ENCODE results near the gene FAM221A. TPM values are rescaled to one million over a fixed set of nuclear protein-coding genes. Genes with fewer than 3 reads are reported as not detected.

The FAM221A gene
- total and polyA plus RNA-seq, 2 of the 8 experiments (the other 6 are each of a cell fraction or from before 2014, with no cell fraction given): 21.5 to 39.0 TPM

DNA sequence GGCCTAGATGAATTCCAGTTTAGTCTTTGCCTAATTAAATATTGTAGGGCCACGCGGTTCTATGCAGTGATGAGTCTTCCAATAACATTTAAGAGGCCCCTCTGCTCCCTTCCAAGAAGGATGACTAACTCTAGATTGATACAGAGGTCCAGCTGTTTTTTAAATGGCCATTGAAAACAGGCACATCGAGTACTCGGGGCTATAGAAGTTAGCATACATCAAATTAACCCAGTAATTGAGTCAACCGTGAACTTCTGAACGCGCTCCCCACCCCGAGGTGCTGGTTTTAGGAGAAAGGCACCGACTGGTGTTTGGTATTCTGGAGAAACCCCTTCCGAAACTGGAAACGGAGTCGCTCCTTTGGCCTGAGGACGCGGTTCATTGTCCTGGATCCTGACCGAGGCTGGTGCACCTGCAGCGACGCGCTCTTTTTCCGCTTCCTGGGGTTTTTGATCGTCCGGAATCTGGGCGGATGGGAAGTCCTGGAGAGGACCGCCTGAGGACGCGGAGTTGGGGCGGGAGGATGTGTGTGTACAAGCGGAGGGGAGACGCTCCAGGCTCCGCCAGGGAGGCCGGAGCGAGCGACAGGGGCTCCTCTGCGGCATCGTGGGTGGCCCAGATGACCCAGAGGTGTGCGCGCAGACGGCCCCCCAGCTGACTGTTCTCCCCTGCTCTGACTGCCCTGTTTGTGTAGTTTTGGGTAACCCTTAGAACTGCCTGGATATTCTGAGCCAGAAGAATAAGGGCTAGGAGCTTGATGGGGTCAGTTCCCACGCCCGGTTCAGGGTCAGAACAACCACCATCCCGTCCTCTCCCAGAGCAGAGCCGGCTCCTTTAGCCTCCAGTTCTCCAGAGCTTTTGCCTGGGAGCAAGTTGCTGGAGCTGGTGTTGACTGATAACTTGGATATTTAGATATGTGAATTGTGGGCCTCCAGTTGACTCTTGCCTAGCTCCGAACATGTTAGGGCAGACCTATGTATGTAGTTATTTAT, 711 bp downstream of the FAM221A start:
- Histone ChIP-seq H3K4me3 (ENCODE audit: extremely low read depth in 1 of 4, insufficient read depth in 2 of 4, low read depth in 3 of 4, low read length in 4 of 4) (peak overlapping the region; percentile 56 to 87 (median 77)), H3K14ac (ENCODE audit: insufficient read length) (no peak overlapping the region), H2BK120ac (replicated peaks; ENCODE audit: low read depth, low read length) (no peak overlapping the region), H3K79me1 (ENCODE audit: low read depth, low read length) (no peaks in the 10 kb centered on the region), H3K27ac (ENCODE audit: low read depth, low read length) (peak overlapping the region; percentile 53; the same call in 1 of the 2 replicates), H3K79me2 (ENCODE audit: control insufficient read depth in 1 of 2, insufficient read depth in 2 of 2, low read length in 2 of 2) (peaks cover 0 to 44% of the 10 kb centered on the region in 2 experiments; a peak in 3 of 4 replicates), H3K27me3 (replicated peaks in 1 of 4; ENCODE audit: control insufficient read depth in 3 of 4, extremely low read depth in 1 of 4, insufficient read depth in 3 of 4, low read length in 3 of 4) (peaks cover 0 to 3% (median 2%) of the 10 kb centered on the region in 4 experiments; a peak in 2 of 7 replicates), H2BK5ac (ENCODE audit: low read depth, low read length) (no peak overlapping the region; the same call in 1 of the 2 replicates), H3K4me2 (ENCODE audit: insufficient read depth in 1 of 2, low read depth in 2 of 2, low read length in 2 of 2) (peak overlapping the region; percentile 56 to 81), H3K18ac (ENCODE audit: extremely low read depth, low read length) (peak overlapping the region; percentile 68; the same call in 1 of the 2 replicates), H4K91ac (replicated peaks; ENCODE audit: insufficient read length, low read length) (no peak overlapping the region), H3K9me3 (ENCODE audit: insufficient read depth in 2 of 2, low read depth in 1 of 2, low read length in 1 of 2) (no peaks in the 10 kb centered on the region; a peak in 1 of 4 replicates), H3K56ac (replicated peaks; ENCODE audit: insufficient read length, low read depth, low read length) (peak overlapping the region; percentile 34), H3K9ac (replicated peaks in 1 of 4; ENCODE audit: extremely low read depth in 1 of 4, low read depth in 3 of 4, low read length in 3 of 4) (peak overlapping the region; percentile 71 to 83 (median 78)), H3K4ac (replicated peaks; ENCODE audit: insufficient read length, low read depth, low read length) (no peak overlapping the region), H2BK20ac (ENCODE audit: low read length) (no peak overlapping the region; the same call in 1 of the 2 replicates), H3K23ac (ENCODE audit: insufficient read length) (no peak overlapping the region), H2BK12ac (ENCODE audit: low read depth, low read length) (no peak overlapping the region), H3K4me1 (replicated peaks in 1 of 4; ENCODE audit: control insufficient read depth in 3 of 4, insufficient read depth in 4 of 4, low read length in 3 of 4) (peaks cover 0 to 4% (median under 1%) of the 10 kb centered on the region in 4 experiments; a peak in 4 of 7 replicates), H4K8ac (ENCODE audit: extremely low read depth, insufficient read depth, low read length) (peak overlapping the region; percentile 73; the same call in 1 of the 2 replicates), H4K20me1 (replicated peaks in 1 of 2; ENCODE audit: control insufficient read depth in 1 of 2, insufficient read depth in 2 of 2, low read length in 2 of 2) (no peaks in the 10 kb centered on the region), H2BK15ac (ENCODE audit: low read length) (no peak overlapping the region), H4K5ac (ENCODE audit: insufficient read length, low read depth, low read length) (peak overlapping the region; percentile 53), H3K36me3 (ENCODE audit: control insufficient read depth in 2 of 4, insufficient read depth in 4 of 4, low read length in 3 of 4) (peaks cover 0 to 12% (median 0%) of the 10 kb centered on the region in 4 experiments; a peak in 3 of 8 replicates), H3K23me2 (ENCODE audit: low read depth, low read length) (no peaks in the 10 kb centered on the region; the same call in 1 of the 2 replicates), H2AFZ (ENCODE audit: low read length) (no peak overlapping the region), H2AK5ac (ENCODE audit: low read depth, low read length) (no peak overlapping the region)
- FAIRE-seq (peak; percentile 48), DNase-seq (ENCODE audit: low read depth in 1 of 2, low spot score in 2 of 2) (peak; percentile 57 to 72)
- 4% methylated on average over 42 of the region's 42 CpGs; no CpG with 5 or more reads in 1 of the 2 experiments for WGBS, 2 experiments (ENCODE audit: extremely low coverage in 1 of 2, insufficient coverage in 1 of 2, insufficient read length in 1 of 2, insufficient replicate concordance in 2 of 2, low coverage in 1 of 2, low lambda C conversion rate in 2 of 2, missing lambda C conversion rate in 1 of 2)
- ChIA-PET CTCF (ENCODE audit: partially characterized antibody) (interaction anchor here (0.6 to 3.6 kb wide), 16 partner anchors 9 to 134 kb away, joined by 3 to 20 read pairs (median 4); no protein-coding TSS in a partner anchor), POLR2A (ENCODE audit: partially characterized antibody) (interaction anchor here (0.7 to 4.3 kb wide), 14 partner anchors 8 to 1920 kb away, joined by 3 to 27 read pairs (median 4); partner anchors contain the start of gene CCDC126)
- TF ChIP-seq, protein P1, sequence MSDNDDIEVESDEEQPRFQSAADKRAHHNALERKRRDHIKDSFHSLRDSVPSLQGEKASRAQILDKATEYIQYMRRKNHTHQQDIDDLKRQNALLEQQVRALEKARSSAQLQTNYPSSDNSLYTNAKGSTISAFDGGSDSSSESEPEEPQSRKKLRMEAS (IDR thresholded peaks at IDR 0.05): peak; percentile 80
- peak; percentile 68 to 90 for TF ChIP-seq POLR2A (IDR thresholded peaks at IDR 0.05; ENCODE audit: control extremely low read depth in 1 of 2, low read depth in 2 of 2, low read length in 2 of 2)
- TF ChIP-seq SRF (IDR thresholded peaks at IDR 0.05; ENCODE audit: low read depth, low read length): no peak
- no peak for TF ChIP-seq NRF1 (IDR thresholded peaks at IDR 0.05; ENCODE audit: low read depth, low read length)
- TF ChIP-seq CHD1 (IDR thresholded peaks at IDR 0.05; ENCODE audit: low read depth, low read length): peak; percentile 35; the same call in 1 of the 2 replicates
- TF ChIP-seq BACH1 (IDR thresholded peaks at IDR 0.05; ENCODE audit: low read length): no peak
- TF ChIP-seq KDM4A (IDR thresholded peaks at IDR 0.05; ENCODE audit: low read depth, low read length, severe bottlenecking): peak; percentile 19
- TF ChIP-seq GABPA (IDR thresholded peaks at IDR 0.05; ENCODE audit: borderline replicate concordance, insufficient read depth, low read length): peak; percentile 44; the same call in 1 of the 2 replicates
- TF ChIP-seq NANOG (IDR thresholded peaks at IDR 0.05; ENCODE audit: insufficient read depth, low read depth, low read length, poor library complexity, severe bottlenecking): peak; percentile 25
- TF ChIP-seq RBBP5 (IDR thresholded peaks at IDR 0.05; ENCODE audit: borderline replicate concordance, low read depth, low read length): no peak

Data from H1 (cell line).